ENCODE data around the gene KCTD10.

DNA sequence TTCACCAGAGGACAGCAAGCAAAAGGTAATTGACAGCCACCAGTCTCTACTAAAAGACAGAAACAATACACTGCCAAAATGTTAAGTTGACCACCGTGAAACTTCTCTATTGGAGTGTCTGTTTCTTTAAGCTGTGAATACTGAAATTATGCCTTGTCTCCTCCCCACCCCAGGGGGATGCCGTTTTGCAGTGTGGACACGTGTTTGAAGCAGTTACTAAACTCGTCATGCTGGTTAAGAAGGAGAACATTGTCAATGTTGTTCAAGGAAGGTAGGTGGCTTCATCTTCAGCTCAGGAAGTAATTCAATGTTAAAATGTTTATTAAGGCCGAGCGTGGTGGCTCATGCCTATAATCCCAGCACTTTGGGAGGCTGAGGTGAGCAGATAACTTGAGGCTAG, 32.8 kb downstream of the KCTD10 start:
- no peak for TF ChIP-seq POLR2AphosphoS5 (IDR thresholded peaks at IDR 0.05; ENCODE audit: low read depth, low read length)
- no peak for TF ChIP-seq SIN3A (IDR thresholded peaks at IDR 0.05; ENCODE audit: borderline replicate concordance, insufficient read depth, low read length)
- TF ChIP-seq TAF1 (IDR thresholded peaks at IDR 0.05; ENCODE audit: borderline replicate concordance, insufficient read depth, low read length) = no peak

Measured in PFSK-1 (cell line).